Tibial artery (tissue), 4 donors: Measurements from ENCODE around the gene CCDC171.

Experiments
- DNase-seq, 2 donors: peaks; one replicate each; pipeline ENCODE4 v3.0.0-alpha.2; 2019
- H3K27ac ChIP-seq, 2 donors: fragments of 200-600 bp; sonication (generic) in 1 of 2; 1 replicate in 1 of 2; 2 replicates in 1 of 2; pipeline ENCODE4 v1.5.1; 2018 to 2019; ENCODE audit warnings: mild to moderate bottlenecking in 1 of 2
- H3K27me3 ChIP-seq, 2 donors: fragments of 200-600 bp; sonication (generic) in 1 of 2; one replicate each; pipeline versions ENCODE4 v1.5.1 to v1.6.0; 2016 to 2019
- H3K36me3 ChIP-seq, 3 donors: fragments of 200-600 bp; sonication (generic) in 2 of 3; one replicate each; pipeline ENCODE4 v1.5.1; 2016 to 2019; ENCODE audit warnings: mild to moderate bottlenecking in 2 of 3
- H3K4me1 ChIP-seq, 4 donors: fragments of 200-600 bp; sonication (generic) in 2 of 4; 1 replicate in 3 of 4; 2 replicates in 1 of 4; pipeline ENCODE4 v1.5.1; 2016 to 2019
- H3K4me3 ChIP-seq, 2 donors: fragments of 200-600 bp; sonication (generic) in 1 of 2; 1 replicate in 1 of 2; 2 replicates in 1 of 2; pipeline ENCODE4 v1.5.1; 2018 to 2019; ENCODE audit warnings: mild to moderate bottlenecking in 2 of 2
- H3K9me3 ChIP-seq, 3 donors: fragments of 200-600 bp; sonication (generic) in 1 of 3; one replicate each; pipeline ENCODE4 v1.5.1; 2016 to 2019
- intact Hi-C: fragments of 100-400 bp; cut with DNase I; formaldehyde crosslinking; loops from one replicate; pipeline ENCODE4 v1.15.0; 2023; ENCODE audit warnings: low total_unique reads
- TF ChIP-seq, protein P1 (sequence below), 2 experiments: fragments of 200-600 bp in 1 of 2; fragments of 450-650 bp in 1 of 2; IDR thresholded peaks; one replicate each; pipeline ENCODE4 v1.5.1; 2017 to 2019; ENCODE audit warnings: antibody characterized with exemption in 2 of 2, mild to moderate bottlenecking in 1 of 2, moderate library complexity in 1 of 2

Gene CCDC171

DNA sequence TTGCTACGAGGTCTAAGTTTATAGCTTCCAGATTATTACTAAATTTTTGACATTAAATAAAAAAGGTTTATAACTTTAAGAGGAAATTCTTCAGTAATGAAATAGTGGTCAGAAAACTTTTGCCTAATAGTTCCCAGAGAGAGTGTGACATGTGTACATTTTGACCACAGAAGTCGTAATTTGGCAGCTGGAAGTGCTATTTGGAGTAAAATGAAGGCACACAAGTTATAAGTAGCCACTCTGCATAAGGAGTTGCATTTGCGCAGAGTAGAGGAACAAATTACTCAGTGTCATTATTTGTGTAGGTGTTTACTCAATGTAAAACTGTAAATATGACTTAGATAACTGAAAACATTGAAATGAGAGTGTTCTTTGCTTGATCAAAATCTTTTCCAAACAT, 408.4 kb downstream of the CCDC171 start:
- Histone ChIP-seq H3K36me3 (no peaks in the 10 kb centered on the region), H3K27ac (no peak overlapping the region), H3K9me3 (no peaks in the 10 kb centered on the region), H3K4me3 (no peak overlapping the region), H3K4me1 (no peaks in the 10 kb centered on the region), H3K27me3 (no peaks in the 10 kb centered on the region)
- TF ChIP-seq, protein P1, sequence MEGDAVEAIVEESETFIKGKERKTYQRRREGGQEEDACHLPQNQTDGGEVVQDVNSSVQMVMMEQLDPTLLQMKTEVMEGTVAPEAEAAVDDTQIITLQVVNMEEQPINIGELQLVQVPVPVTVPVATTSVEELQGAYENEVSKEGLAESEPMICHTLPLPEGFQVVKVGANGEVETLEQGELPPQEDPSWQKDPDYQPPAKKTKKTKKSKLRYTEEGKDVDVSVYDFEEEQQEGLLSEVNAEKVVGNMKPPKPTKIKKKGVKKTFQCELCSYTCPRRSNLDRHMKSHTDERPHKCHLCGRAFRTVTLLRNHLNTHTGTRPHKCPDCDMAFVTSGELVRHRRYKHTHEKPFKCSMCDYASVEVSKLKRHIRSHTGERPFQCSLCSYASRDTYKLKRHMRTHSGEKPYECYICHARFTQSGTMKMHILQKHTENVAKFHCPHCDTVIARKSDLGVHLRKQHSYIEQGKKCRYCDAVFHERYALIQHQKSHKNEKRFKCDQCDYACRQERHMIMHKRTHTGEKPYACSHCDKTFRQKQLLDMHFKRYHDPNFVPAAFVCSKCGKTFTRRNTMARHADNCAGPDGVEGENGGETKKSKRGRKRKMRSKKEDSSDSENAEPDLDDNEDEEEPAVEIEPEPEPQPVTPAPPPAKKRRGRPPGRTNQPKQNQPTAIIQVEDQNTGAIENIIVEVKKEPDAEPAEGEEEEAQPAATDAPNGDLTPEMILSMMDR (IDR thresholded peaks at IDR 0.05): no peak
- intact Hi-C loops: no loop called here
- DNase-seq: no peak

DNA sequence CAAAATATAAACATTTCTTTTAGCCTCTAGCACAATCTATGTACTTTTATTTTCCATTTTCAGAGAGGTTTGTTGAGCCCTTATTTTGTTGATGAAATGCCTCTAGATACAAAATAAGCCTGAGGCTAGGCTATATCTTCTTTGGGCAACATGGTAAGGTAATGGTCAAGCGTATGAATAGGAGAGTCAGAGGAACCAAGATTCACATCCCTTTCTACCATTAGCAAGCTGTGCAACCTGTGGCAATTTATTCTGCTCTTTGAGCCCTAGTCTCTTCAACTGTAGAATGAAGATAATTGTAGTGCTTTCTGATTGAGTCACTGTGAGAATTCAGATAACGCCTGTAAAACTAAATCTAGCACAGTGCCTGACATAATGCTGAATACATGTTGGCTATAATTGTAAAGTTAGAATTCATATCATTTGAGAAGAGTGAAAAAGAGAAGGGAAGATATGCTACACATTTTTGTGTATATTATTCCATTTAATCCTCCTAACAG, 412.5 kb downstream of the CCDC171 start:
- H3K27me3 ChIP-seq: no peaks in the 10 kb centered on the region
- no peaks in the 10 kb centered on the region for H3K9me3 ChIP-seq
- DNase-seq: no peak
- no peaks in the 10 kb centered on the region for H3K36me3 ChIP-seq
- H3K27ac ChIP-seq: no peak overlapping the region
- intact Hi-C loops: no loop called here
- H3K4me3 ChIP-seq: no peak overlapping the region
- TF ChIP-seq, protein P1 (IDR thresholded peaks at IDR 0.05): no peak
- H3K4me1 ChIP-seq: no peaks in the 10 kb centered on the region

DNA sequence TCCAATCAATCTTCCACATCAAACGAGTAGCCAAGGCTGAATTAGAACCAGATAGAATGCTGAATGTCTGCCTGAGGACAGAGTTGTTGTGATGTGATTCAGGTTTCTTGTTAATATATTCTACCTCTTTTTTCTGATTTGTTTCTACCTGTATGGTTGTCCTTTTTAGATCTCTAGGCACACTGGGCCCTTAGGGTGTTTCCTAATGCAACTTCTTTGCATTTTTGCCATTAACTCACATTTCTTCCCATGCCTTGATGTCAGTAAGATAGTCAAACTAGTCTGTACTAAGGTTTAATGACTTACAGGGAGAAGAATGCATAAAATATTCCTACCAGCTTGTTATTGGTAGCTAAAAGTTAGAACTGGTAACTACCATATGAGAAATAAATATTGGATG, 413.6 kb downstream of the CCDC171 start:
- Histone ChIP-seq H3K4me3 (no peak overlapping the region), H3K9me3 (no peaks in the 10 kb centered on the region), H3K36me3 (no peaks in the 10 kb centered on the region), H3K4me1 (no peaks in the 10 kb centered on the region), H3K27ac (no peak overlapping the region), H3K27me3 (no peaks in the 10 kb centered on the region)
- DNase-seq: no peak
- intact Hi-C loops: no loop called here
- TF ChIP-seq, protein P1 (IDR thresholded peaks at IDR 0.05): no peak

DNA sequence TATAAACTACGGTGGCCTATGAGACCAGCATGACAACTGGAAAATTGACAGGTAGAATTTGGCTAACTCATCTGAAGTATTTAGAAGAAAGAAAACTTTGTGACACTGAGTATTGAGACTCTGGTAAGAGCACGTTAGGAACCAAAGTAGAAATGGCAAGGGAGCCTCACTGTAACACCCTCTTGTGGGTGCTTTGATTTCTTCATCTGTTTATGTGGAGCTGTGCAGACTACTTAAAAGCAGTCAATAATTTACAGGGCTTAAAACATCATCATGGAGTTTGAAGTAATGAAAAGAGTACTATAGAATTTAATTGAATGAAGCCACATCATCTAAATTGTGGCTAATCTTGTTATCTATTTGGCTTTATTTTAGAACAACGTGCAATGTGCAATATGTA, 414.2 kb downstream of the CCDC171 start:
- H3K4me3 ChIP-seq: no peak overlapping the region
- intact Hi-C loops: no loop called here
- H3K27ac ChIP-seq: no peak overlapping the region
- DNase-seq: no peak
- no peaks in the 10 kb centered on the region for H3K4me1 ChIP-seq
- TF ChIP-seq, protein P1 (IDR thresholded peaks at IDR 0.05): no peak
- no peaks in the 10 kb centered on the region for H3K9me3 ChIP-seq
- no peaks in the 10 kb centered on the region for H3K36me3 ChIP-seq
- H3K27me3 ChIP-seq: no peaks in the 10 kb centered on the region

DNA sequence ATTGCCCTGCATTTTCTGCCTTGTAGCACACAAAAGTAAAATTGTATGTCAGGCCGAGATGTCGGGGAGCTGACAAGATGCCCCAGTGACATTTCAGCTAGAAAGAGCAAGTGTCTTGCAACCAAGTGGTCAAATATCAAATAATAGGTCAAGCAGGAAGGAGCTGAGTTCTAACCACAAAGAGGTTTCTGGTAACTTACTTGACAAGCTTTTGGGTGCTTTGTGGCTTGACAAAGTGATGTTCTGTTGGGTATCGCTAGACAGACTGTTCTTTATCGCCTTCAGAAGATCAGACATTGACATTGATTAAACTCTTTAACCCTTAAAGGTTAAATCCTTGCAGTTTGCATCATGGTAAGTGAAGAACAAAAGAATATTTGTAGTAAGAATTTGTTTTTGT, 419.9 kb downstream of the CCDC171 start:
- Histone ChIP-seq H3K4me1 (no peaks in the 10 kb centered on the region), H3K36me3 (no peaks in the 10 kb centered on the region), H3K27ac (no peak overlapping the region), H3K27me3 (no peaks in the 10 kb centered on the region), H3K9me3 (no peaks in the 10 kb centered on the region), H3K4me3 (no peak overlapping the region)
- no peak for DNase-seq
- TF ChIP-seq, protein P1 (IDR thresholded peaks at IDR 0.05): no peak
- intact Hi-C loops: no loop called here
